Liver (tissue), 9 donors: ENCODE data around the gene PIM1. TPM values are rescaled to one million over a fixed set of nuclear protein-coding genes. Genes with fewer than 3 reads are reported as not detected.

Experiments
- DNase-seq: peaks from one replicate; pipeline ENCODE4 v3.0.0-alpha.2; 2017; ENCODE audit warnings: low spot score
- H3K27ac ChIP-seq, 2 donors: one replicate each; pipeline ENCODE4 v1.7.0; 2013; ENCODE audit warnings: inconsistent platforms in 2 of 2, low read length in 2 of 2, control low read depth in 1 of 2, low read depth in 1 of 2, mild to moderate bottlenecking in 1 of 2
- H3K27me3 ChIP-seq, 4 donors: one replicate each; pipeline versions ENCODE4 v1.6.1 to v1.7.0; 2013; ENCODE audit warnings: low read length in 3 of 4, inconsistent platforms in 1 of 4, mild to moderate bottlenecking in 1 of 4, moderate library complexity in 1 of 4; ENCODE audit not compliant: control insufficient read depth in 4 of 4, insufficient read depth in 4 of 4
- H3K36me3 ChIP-seq, 4 donors: one replicate each; pipeline versions ENCODE4 v1.6.1 to v1.7.0; 2013; ENCODE audit warnings: low read length in 3 of 4, mild to moderate bottlenecking in 3 of 4, low read depth in 1 of 4, moderate library complexity in 1 of 4; ENCODE audit not compliant: control insufficient read depth in 4 of 4, insufficient read depth in 3 of 4
- H3K4me1 ChIP-seq, 4 donors: one replicate each; pipeline versions ENCODE4 v1.6.1 to v1.7.0; 2013; ENCODE audit warnings: low read length in 3 of 4, mild to moderate bottlenecking in 3 of 4, moderate library complexity in 1 of 4; ENCODE audit not compliant: control insufficient read depth in 4 of 4, insufficient read depth in 4 of 4
- H3K4me3 ChIP-seq, 3 donors: one replicate each; pipeline versions ENCODE4 v1.6.1 to v1.7.0; 2013; ENCODE audit warnings: low read length in 3 of 3, control low read depth in 1 of 3, low read depth in 1 of 3, mild to moderate bottlenecking in 1 of 3
- H3K9ac ChIP-seq, 2 donors: one replicate each; pipeline ENCODE4 v1.7.0; 2013; ENCODE audit warnings: low read length in 2 of 2, mild to moderate bottlenecking in 2 of 2, moderate library complexity in 2 of 2, control low read depth in 1 of 2, low read depth in 1 of 2
- H3K9me3 ChIP-seq, 4 donors: one replicate each; pipeline versions ENCODE4 v1.6.1 to v1.7.0; 2013; ENCODE audit warnings: low read length in 3 of 4; ENCODE audit not compliant: control insufficient read depth in 4 of 4
- ATF3 ChIP-seq: IDR thresholded peaks from 2 replicates; pipeline ENCODE4 v1.6.1; 2016; ENCODE audit warnings: antibody characterized with exemption
- CTCF ChIP-seq: fragments of 150-350 bp; IDR thresholded peaks from 2 replicates; pipeline ENCODE4 v1.5.1; 2017; ENCODE audit warnings: improper control_type of control experiment, low read depth, low read length; ENCODE audit not compliant: missing input control
- EGR1 ChIP-seq, 2 donors: IDR thresholded peaks; 2 replicates each; pipeline ENCODE4 v1.6.1; 2016 to 2018; ENCODE audit warnings: antibody characterized with exemption in 2 of 2, low read depth in 2 of 2
- FOXA2 ChIP-seq: IDR thresholded peaks from 2 replicates; pipeline ENCODE4 v1.6.1; 2016; ENCODE audit warnings: antibody characterized with exemption
- GABPA ChIP-seq, 2 donors: IDR thresholded peaks in 1 of 2; conservative IDR thresholded peaks in 1 of 2; 2 replicates each; pipeline ENCODE4 v1.6.1; 2016; ENCODE audit warnings: antibody characterized with exemption in 2 of 2, mild to moderate bottlenecking in 1 of 2, moderate library complexity in 1 of 2
- HNF4A ChIP-seq, 2 donors: conservative IDR thresholded peaks; 2 replicates each; pipeline ENCODE4 v1.6.1; 2016; ENCODE audit warnings: antibody characterized with exemption in 2 of 2, mild to moderate bottlenecking in 2 of 2
- MAX ChIP-seq: IDR thresholded peaks from 2 replicates; pipeline ENCODE4 v1.6.1; 2016; ENCODE audit warnings: antibody characterized with exemption
- NR2F2 ChIP-seq: IDR thresholded peaks from 2 replicates; pipeline ENCODE4 v1.6.1; 2016; ENCODE audit warnings: antibody characterized with exemption
- RXRA ChIP-seq, 2 donors: IDR thresholded peaks; 2 replicates each; pipeline ENCODE4 v1.6.1; 2017 to 2018; ENCODE audit warnings: antibody characterized with exemption in 2 of 2, mild to moderate bottlenecking in 1 of 2
- SP1 ChIP-seq: IDR thresholded peaks from 2 replicates; pipeline ENCODE4 v1.6.1; 2018; ENCODE audit warnings: antibody characterized with exemption, mild to moderate bottlenecking
- TAF1 ChIP-seq: conservative IDR thresholded peaks from 2 replicates; pipeline ENCODE4 v1.6.1; 2016; ENCODE audit warnings: antibody characterized with exemption, mild to moderate bottlenecking
- YY1 ChIP-seq: IDR thresholded peaks from 2 replicates; pipeline ENCODE4 v1.6.1; 2016; ENCODE audit warnings: antibody characterized with exemption, mild to moderate bottlenecking
- ZBTB33 ChIP-seq: IDR thresholded peaks from 2 replicates; pipeline ENCODE4 v1.6.1; 2016; ENCODE audit warnings: antibody characterized with exemption
- WGBS: extraction: QIAGEN DNeasy Blood & Tissue Kit; methylation state at CpG from one replicate; pipeline ENCODE4 v1.1.7; 2013; 5-methylcytosine and 5-hydroxymethylcytosine counted together
- polyA plus RNA-seq, 2 donors: library from polyadenylated mRNA; stranded (reverse) in 1 of 2; unstranded in 1 of 2; fragments of 200-250 nt in 1 of 2; fragments of >200 nt in 1 of 2; fragmentation: Nextera tagmentation in 1 of 2; extraction: Ambion mirVana in 1 of 2; gene quantifications; one replicate each; pipeline versions ENCODE4 v1.2.1 to v1.2.3, GENCODE V29; 2013 to 2015
- total RNA-seq, 2 donors: library from RNA; depleted of rRNA; stranded (reverse); fragments of >200 nt; gene quantifications; one replicate each; pipeline ENCODE4 v1.2.3, GENCODE V29; 2014
- donor health status: healthy.
- donor health status: healthy.
- donor health status: healthy.
- donor health status: healthy.
- donor health status: healthy.

The PIM1 gene
- total and polyA plus RNA-seq, 4 donors = 5.5 to 141 (median 10.6) TPM

GRCh38 chr6:37201726-37202125, 31.8 kb downstream of the PIM1 start:
- Histone ChIP-seq H3K36me3 (no peaks in the 10 kb centered on the region), H3K4me1 (peaks cover 0 to 4% (median 2%) of the 10 kb centered on the region in 4 donors), H3K9ac (no peak overlapping the region), H3K9me3 (no peaks in the 10 kb centered on the region), H3K27me3 (no peaks in the 10 kb centered on the region), H3K27ac (no peak overlapping the region), H3K4me3 (no peak overlapping the region)
- WGBS = 100% methylated on average over 1 of the region's 1 CpG
- TF ChIP-seq GABPA (IDR thresholded peaks at IDR 0.05 in 1 of 2, conservative IDR thresholded peaks at IDR 0.05 in 1 of 2) (no peak), TAF1 (no peak), ATF3 (no peak), FOXA2 (no peak), SP1 (no peak), ZBTB33 (no peak), EGR1 (IDR thresholded peaks at IDR 0.05; ENCODE audit: low read depth in 2 of 2) (no peak)
- no peak for DNase-seq

- Histone ChIP-seq H3K9ac (no peak overlapping the region), H3K27ac (no peak overlapping the region), H3K36me3 (no peaks in the 10 kb centered on the region), H3K4me1 (peaks cover 0 to 4% (median 2%) of the 10 kb centered on the region in 4 donors), H3K27me3 (no peaks in the 10 kb centered on the region), H3K4me3 (no peak overlapping the region), H3K9me3 (no peaks in the 10 kb centered on the region)
- no peak for DNase-seq
- no peak for TF ChIP-seq TAF1
- peak in 1 of 2 donors; percentile 10 for TF ChIP-seq HNF4A (conservative IDR thresholded peaks at IDR 0.05)
- no peak for TF ChIP-seq FOXA2
- TF ChIP-seq CTCF = no peak
- TF ChIP-seq GABPA (IDR thresholded peaks at IDR 0.05 in 1 of 2, conservative IDR thresholded peaks at IDR 0.05 in 1 of 2) = no peak
- TF ChIP-seq RXRA (IDR thresholded peaks at IDR 0.05) = no peak
- WGBS = 58% methylated on average over 7 of the region's 7 CpGs
These were observed 33.0 kb downstream of the PIM1 start for GRCh38 chr6:37202788-37203491.

- no peak for DNase-seq
- Histone ChIP-seq H3K9ac (no peak overlapping the region), H3K4me3 (no peak overlapping the region), H3K9me3 (no peaks in the 10 kb centered on the region), H3K27ac (no peak overlapping the region), H3K36me3 (no peaks in the 10 kb centered on the region), H3K27me3 (no peaks in the 10 kb centered on the region), H3K4me1 (peaks cover 0 to 4% (median 2%) of the 10 kb centered on the region in 4 donors)
- WGBS = 59% methylated on average over 7 of the region's 7 CpGs
- TF ChIP-seq SP1 (peak; percentile 43), GABPA (IDR thresholded peaks at IDR 0.05 in 1 of 2, conservative IDR thresholded peaks at IDR 0.05 in 1 of 2) (no peak), YY1 (no peak), RXRA (IDR thresholded peaks at IDR 0.05) (peak; percentile 59 to 77), NR2F2 (no peak), CTCF (no peak), MAX (no peak), FOXA2 (no peak), HNF4A (conservative IDR thresholded peaks at IDR 0.05) (peak; percentile 71 to 89), ZBTB33 (no peak), TAF1 (no peak)
These were observed 34.2 kb downstream of the PIM1 start for GRCh38 chr6:37204014-37204751.
